ENCODE results near the gene RBM22.

RBM22 gene

GRCh38 chr5:150653145-150653761 is 47.6 kb downstream of the RBM22 start:
- H3K4me3 Mint-ChIP-seq: peak overlapping the region in 2 of 3 experiments; percentile 7 to 49
- H3K27ac Mint-ChIP-seq: peak overlapping the region; percentile 74 to 81 (median 79)

GRCh38 chr5:150651924-150652671 is 48.8 kb downstream of the RBM22 start:
- peak overlapping the region in 2 of 3 experiments; percentile 7 to 18 for H3K4me3 Mint-ChIP-seq
- H3K36me3 Mint-ChIP-seq (ENCODE audit: low read depth): peaks cover 27% of the 10 kb centered on the region
- H3K27ac Mint-ChIP-seq: peak overlapping the region; percentile 74 to 82 (median 79)
- H3K27me3 Mint-ChIP-seq (ENCODE audit: low read depth): no peaks in the 10 kb centered on the region
- H3K4me1 Mint-ChIP-seq: peaks cover 70% of the 10 kb centered on the region
- no peaks in the 10 kb centered on the region for H3K9me3 Mint-ChIP-seq
- no peak for TF ChIP-seq CTCF (IDR thresholded peaks at IDR 0.05; ENCODE audit: unreplicated experiment in 3 of 3)

More at GRCh38 chr5:150653145-150653761, 47.6 kb downstream of the RBM22 start:
- H3K4me1 Mint-ChIP-seq: peaks cover 72% of the 10 kb centered on the region
- no peaks in the 10 kb centered on the region for H3K9me3 Mint-ChIP-seq
- TF ChIP-seq CTCF (IDR thresholded peaks at IDR 0.05; ENCODE audit: unreplicated experiment in 3 of 3): peak in 1 of 3 experiments; percentile 10
- peaks cover 22% of the 10 kb centered on the region for H3K36me3 Mint-ChIP-seq (ENCODE audit: low read depth)
- no peaks in the 10 kb centered on the region for H3K27me3 Mint-ChIP-seq (ENCODE audit: low read depth)

- Mint-ChIP-seq H3K9me3 (no peaks in the 10 kb centered on the region), H3K4me3 (peak overlapping the region; percentile 2 to 37 (median 15)), H3K4me1 (peaks cover 71% of the 10 kb centered on the region), H3K27me3 (ENCODE audit: low read depth) (no peaks in the 10 kb centered on the region), H3K36me3 (ENCODE audit: low read depth) (peaks cover 27% of the 10 kb centered on the region), H3K27ac (peak overlapping the region; percentile 67 to 79 (median 74))
- TF ChIP-seq CTCF (IDR thresholded peaks at IDR 0.05; ENCODE audit: unreplicated experiment in 3 of 3): no peak
These were observed 49.5 kb downstream of the RBM22 start for GRCh38 chr5:150651382-150651781.

- TF ChIP-seq CTCF (IDR thresholded peaks at IDR 0.05; ENCODE audit: unreplicated experiment in 3 of 3): no peak
- H3K9me3 Mint-ChIP-seq: no peaks in the 10 kb centered on the region
- H3K4me3 Mint-ChIP-seq: peak overlapping the region in 1 of 3 experiments; percentile 15
- no peaks in the 10 kb centered on the region for H3K27me3 Mint-ChIP-seq (ENCODE audit: low read depth)
- peak overlapping the region; percentile 74 to 79 (median 75) for H3K27ac Mint-ChIP-seq
- H3K4me1 Mint-ChIP-seq: peaks cover 72% of the 10 kb centered on the region
- peaks cover 30% of the 10 kb centered on the region for H3K36me3 Mint-ChIP-seq (ENCODE audit: low read depth)
These were observed 50.5 kb downstream of the RBM22 start for GRCh38 chr5:150650021-150651006.

GRCh38 chr5:150649108-150650020 is 51.5 kb downstream of the RBM22 start:
- H3K27me3 Mint-ChIP-seq (ENCODE audit: low read depth): no peaks in the 10 kb centered on the region
- no peaks in the 10 kb centered on the region for H3K9me3 Mint-ChIP-seq
- H3K27ac Mint-ChIP-seq: peak overlapping the region; percentile 75 to 91 (median 83)
- peaks cover 30% of the 10 kb centered on the region for H3K36me3 Mint-ChIP-seq (ENCODE audit: low read depth)
- no peak for TF ChIP-seq CTCF (IDR thresholded peaks at IDR 0.05; ENCODE audit: unreplicated experiment in 3 of 3)
- no peak overlapping the region for H3K4me3 Mint-ChIP-seq
- peaks cover 78% of the 10 kb centered on the region for H3K4me1 Mint-ChIP-seq

All from nephron (organoid).